ENCODE measurements around the gene CDH23.

Gene CDH23

DNA sequence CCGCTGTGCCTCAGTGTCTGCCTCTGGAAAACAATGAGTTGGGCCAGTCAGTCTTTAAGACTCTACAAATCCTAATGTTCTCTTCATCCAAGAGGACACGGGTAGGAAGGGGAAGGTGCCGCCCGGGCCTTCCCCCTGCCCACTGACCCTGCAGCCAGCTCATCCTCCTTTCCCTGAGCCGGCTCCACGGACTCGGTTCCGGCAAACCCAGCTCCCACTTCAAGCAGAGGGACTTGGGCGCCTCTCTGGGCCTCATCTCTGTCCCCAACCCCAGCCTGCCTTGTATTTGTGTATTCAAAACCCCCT lies 227.2 kb downstream of the CDH23 start:
- TF ChIP-seq, protein P1, sequence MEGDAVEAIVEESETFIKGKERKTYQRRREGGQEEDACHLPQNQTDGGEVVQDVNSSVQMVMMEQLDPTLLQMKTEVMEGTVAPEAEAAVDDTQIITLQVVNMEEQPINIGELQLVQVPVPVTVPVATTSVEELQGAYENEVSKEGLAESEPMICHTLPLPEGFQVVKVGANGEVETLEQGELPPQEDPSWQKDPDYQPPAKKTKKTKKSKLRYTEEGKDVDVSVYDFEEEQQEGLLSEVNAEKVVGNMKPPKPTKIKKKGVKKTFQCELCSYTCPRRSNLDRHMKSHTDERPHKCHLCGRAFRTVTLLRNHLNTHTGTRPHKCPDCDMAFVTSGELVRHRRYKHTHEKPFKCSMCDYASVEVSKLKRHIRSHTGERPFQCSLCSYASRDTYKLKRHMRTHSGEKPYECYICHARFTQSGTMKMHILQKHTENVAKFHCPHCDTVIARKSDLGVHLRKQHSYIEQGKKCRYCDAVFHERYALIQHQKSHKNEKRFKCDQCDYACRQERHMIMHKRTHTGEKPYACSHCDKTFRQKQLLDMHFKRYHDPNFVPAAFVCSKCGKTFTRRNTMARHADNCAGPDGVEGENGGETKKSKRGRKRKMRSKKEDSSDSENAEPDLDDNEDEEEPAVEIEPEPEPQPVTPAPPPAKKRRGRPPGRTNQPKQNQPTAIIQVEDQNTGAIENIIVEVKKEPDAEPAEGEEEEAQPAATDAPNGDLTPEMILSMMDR (IDR thresholded peaks at IDR 0.05; ENCODE audit: low read depth, low read length) = no peak
- in situ Hi-C loops (cut with HindIII; ENCODE audit: low sequenced_read_pairs) = no loop called here
- H3K4me3 ChIP-seq (ENCODE audit: low read depth, low read length) = no peak overlapping the region
- no peak for DNase-seq (ENCODE audit: low read depth, low spot score)

DNA sequence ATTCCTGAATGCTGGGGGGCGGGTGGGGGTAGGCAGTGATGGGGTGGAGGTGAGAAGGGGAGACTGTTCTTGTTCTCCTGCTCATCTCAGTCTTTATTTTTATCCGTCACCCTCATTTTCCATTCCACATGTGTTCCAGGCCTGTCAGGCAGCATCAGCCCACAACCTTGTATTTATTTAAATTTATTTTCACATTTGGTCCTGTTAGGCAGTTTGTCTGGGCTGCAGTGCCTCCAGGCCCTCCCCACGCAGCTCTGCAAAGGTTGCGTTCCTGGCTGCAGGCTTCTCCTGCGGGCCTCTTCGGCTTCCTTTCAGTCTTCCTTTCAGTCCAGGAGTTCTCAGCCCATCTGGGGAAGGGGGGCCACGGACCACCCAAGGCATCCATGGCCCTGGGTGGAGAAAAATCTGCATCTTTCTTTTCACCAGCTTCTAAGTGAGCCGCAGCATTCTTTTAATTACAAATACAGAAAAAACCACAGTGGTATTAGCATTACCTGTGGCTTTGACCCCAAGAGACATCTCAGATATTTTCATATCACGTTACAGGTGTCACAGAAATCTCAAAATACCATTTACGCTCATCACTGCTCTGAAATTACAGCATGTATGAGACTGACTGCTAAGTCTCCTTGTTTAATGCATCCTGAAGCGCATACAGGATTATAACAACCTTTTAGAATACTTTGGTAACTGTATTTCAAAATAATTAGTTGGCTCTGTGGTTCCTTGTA lies 228.9 kb downstream of the CDH23 start:
- H3K4me3 ChIP-seq (ENCODE audit: low read depth, low read length) = no peak overlapping the region
- TF ChIP-seq, protein P1 (IDR thresholded peaks at IDR 0.05; ENCODE audit: low read depth, low read length) = no peak
- DNase-seq (ENCODE audit: low read depth, low spot score) = no peak
- in situ Hi-C loops (cut with HindIII; ENCODE audit: low sequenced_read_pairs) = no loop called here

DNA sequence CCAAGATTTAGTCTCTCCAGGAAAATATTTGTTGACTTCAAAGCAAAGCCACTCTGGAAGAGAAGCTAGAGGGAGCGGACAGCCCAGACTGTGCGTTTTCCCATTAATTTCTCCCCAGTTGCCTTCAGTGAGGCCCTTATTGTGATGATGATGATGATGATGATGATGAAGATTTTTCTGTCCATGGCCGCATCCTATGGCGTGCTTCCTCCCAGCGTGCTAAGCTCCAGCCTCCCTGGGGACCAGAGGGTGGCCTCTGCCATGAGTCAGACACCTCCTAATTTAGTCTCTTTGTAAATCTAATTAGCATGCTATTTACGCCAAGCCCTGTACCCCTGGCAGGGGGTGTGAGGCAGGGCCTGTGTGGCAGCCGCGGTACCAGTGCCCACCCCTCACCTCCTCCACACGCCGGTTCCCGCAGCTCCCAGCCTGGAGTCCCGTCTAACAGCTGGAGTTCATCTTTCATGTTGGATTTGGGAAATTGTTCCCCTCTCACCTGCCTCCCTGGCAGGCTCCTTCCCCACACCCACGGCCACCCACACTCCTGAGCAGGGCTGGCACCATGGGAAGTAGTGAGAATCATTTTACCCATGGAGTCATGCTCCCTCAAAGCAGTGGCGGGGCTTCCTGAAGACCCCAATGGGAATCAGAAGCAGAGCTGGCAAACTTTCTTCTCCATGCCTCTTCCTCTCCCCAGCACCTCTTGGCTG lies 230.7 kb downstream of the CDH23 start:
- in situ Hi-C loops (cut with HindIII; ENCODE audit: low sequenced_read_pairs) = no loop called here
- no peak for DNase-seq (ENCODE audit: low read depth, low spot score)
- no peak overlapping the region for H3K4me3 ChIP-seq (ENCODE audit: low read depth, low read length)
- TF ChIP-seq, protein P1 (IDR thresholded peaks at IDR 0.05; ENCODE audit: low read depth, low read length) = no peak

DNA sequence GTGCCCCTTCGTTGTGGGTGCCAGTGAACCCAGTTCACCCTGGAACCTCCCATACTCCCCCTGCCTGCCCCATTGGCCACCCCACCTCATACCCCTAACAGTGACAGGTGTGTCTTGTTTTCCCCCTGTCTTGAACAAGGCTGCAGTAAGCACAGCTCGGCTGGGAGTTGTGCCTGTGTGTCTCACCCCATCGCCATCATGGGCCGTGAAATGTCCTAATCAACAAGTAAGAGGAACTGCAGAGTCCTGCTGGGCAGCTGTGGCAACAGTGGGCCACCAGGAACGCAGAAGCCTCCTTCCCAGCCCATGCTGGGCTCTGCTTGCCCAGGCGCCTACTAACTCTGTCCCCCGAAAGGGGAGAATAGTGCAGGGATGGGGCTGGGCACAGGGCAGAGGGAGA lies 231.2 kb downstream of the CDH23 start:
- TF ChIP-seq, protein P1 (IDR thresholded peaks at IDR 0.05; ENCODE audit: low read depth, low read length) = no peak
- in situ Hi-C loops (cut with HindIII; ENCODE audit: low sequenced_read_pairs) = no loop called here
- no peak overlapping the region for H3K4me3 ChIP-seq (ENCODE audit: low read depth, low read length)
- DNase-seq (ENCODE audit: low read depth, low spot score) = no peak

DNA sequence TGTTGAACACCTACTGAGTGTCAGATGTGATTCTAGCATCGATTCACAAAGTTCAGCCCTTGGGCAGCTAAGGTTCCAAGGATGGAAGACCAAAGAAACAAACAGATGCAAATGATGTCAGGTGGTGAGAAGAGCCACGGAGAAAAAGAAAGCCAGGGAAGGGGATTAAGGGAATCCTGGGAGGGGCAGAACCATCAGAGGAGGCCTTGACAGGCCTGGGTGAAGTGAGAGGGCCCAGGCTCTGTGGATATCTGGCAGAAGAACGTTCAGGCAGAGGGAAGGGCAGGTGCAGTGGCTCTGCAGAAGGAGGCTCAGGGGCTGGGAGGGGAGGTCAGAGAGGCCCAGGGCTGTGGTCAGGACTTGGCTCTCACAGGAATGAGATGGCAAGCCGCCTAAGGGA lies 232.4 kb downstream of the CDH23 start:
- TF ChIP-seq, protein P1 (IDR thresholded peaks at IDR 0.05; ENCODE audit: low read depth, low read length) = no peak
- no peak overlapping the region for H3K4me3 ChIP-seq (ENCODE audit: low read depth, low read length)
- no peak for DNase-seq (ENCODE audit: low read depth, low spot score)
- in situ Hi-C loops (cut with HindIII; ENCODE audit: low sequenced_read_pairs) = no loop called here

DNA sequence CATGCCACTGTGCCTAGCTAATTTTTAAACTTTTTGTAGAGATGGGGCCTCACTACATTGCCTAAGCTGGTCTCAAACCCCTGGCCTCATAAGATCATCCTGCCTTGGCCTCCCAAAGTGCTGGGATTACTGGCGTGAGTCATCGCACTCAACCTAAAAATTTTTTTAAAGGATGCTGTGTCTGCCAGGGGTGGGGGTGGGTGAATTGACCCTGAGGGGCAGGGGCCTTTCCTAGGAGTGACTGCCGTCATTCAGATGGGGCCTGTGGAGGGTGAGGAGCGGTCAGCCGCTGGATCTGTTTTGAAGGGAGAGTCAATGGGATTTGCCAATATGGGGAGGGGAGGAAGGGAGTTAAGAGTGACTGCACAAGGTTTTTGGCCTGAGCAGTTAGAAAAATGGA lies 233.4 kb downstream of the CDH23 start:
- DNase-seq (ENCODE audit: low read depth, low spot score) = no peak
- TF ChIP-seq, protein P1 (IDR thresholded peaks at IDR 0.05; ENCODE audit: low read depth, low read length) = no peak
- H3K4me3 ChIP-seq (ENCODE audit: low read depth, low read length) = no peak overlapping the region
- in situ Hi-C loops (cut with HindIII; ENCODE audit: low sequenced_read_pairs) = no loop called here

Data from astrocyte of the spinal cord (primary cell).